ENCODE results near the gene PLEKHA5. TPM values are rescaled to one million over a fixed set of nuclear protein-coding genes. Genes with fewer than 3 reads are reported as not detected.

Gene PLEKHA5, protein sequence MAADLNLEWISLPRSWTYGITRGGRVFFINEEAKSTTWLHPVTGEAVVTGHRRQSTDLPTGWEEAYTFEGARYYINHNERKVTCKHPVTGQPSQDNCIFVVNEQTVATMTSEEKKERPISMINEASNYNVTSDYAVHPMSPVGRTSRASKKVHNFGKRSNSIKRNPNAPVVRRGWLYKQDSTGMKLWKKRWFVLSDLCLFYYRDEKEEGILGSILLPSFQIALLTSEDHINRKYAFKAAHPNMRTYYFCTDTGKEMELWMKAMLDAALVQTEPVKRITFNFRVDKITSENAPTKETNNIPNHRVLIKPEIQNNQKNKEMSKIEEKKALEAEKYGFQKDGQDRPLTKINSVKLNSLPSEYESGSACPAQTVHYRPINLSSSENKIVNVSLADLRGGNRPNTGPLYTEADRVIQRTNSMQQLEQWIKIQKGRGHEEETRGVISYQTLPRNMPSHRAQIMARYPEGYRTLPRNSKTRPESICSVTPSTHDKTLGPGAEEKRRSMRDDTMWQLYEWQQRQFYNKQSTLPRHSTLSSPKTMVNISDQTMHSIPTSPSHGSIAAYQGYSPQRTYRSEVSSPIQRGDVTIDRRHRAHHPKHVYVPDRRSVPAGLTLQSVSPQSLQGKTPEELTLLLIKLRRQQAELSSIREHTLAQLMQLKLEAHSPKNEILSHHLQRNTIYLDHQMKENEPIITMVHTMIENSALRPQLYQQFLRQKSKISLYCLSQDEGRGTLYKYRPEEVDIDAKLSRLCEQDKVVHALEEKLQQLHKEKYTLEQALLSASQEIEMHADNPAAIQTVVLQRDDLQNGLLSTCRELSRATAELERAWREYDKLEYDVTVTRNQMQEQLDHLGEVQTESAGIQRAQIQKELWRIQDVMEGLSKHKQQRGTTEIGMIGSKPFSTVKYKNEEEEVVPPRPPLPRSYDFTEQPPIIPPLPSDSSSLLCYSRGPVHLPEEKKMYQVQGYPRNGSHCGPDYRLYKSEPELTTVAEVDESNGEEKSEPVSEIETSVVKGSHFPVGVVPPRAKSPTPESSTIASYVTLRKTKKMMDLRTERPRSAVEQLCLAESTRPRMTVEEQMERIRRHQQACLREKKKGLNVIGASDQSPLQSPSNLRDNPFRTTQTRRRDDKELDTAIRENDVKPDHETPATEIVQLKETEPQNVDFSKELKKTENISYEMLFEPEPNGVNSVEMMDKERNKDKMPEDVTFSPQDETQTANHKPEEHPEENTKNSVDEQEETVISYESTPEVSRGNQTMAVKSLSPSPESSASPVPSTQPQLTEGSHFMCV
- 30.2 TPM for total RNA-seq (ENCODE audit: unreplicated experiment)
- long read RNA-seq, partial matches to known transcripts, result 11 of 12 reads
- long read RNA-seq, other reads (novel, unspliced or antisense), result 1 of 12 reads

- Mint-ChIP-seq H3K9me3 (ENCODE audit: unreplicated experiment) (no peaks in the 10 kb centered on the region), H3K36me3 (ENCODE audit: low read depth, unreplicated experiment) (peaks cover 13% of the 10 kb centered on the region), H3K27ac (ENCODE audit: unreplicated experiment) (peak within 1 kb of the TSS; percentile 74), H3K27me3 (ENCODE audit: unreplicated experiment) (peaks cover 5% of the 10 kb centered on the region), H3K4me3 (ENCODE audit: unreplicated experiment) (peak within 1 kb of the TSS; percentile 98), H3K4me1 (ENCODE audit: unreplicated experiment) (peaks cover 18% of the 10 kb centered on the region)
- TF ChIP-seq CTCF (IDR thresholded peaks at IDR 0.05; ENCODE audit: unreplicated experiment), result no peak
- DNase-seq (ENCODE audit: low spot score), result peak; percentile 76
Observed at GRCh38 chr12:19129486-19130223, at the start of gene PLEKHA5. Gene PLEKHA5, plus strand, starts transcription at chr12:19129733. Its CDS starts 67 bp downstream, at chr12:19129800.

DNA sequence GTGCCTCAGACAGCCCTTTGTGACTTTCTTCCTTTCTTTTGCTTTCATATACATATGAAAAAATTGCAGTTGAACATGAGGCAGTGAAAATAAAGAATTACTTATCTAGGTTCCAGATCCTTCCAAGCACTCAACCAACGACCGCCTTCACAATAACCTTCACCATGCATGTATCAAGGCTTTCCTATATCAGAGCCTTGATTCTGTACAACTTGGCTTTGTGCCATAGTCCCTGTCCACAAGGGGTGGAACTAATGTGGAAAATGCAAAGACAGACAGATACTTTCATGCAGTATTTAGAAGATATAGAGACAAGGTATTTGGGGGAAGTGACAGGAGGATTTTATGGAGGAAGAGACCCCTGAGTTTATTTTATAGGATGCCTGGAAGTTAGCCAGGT lies 48.6 kb upstream of the PLEKHA5 start:
- TF ChIP-seq CTCF (IDR thresholded peaks at IDR 0.05; ENCODE audit: unreplicated experiment), result no peak
- H3K36me3 Mint-ChIP-seq (ENCODE audit: low read depth, unreplicated experiment), result no peaks in the 10 kb centered on the region
- no peak for DNase-seq (ENCODE audit: low spot score)
- H3K9me3 Mint-ChIP-seq (ENCODE audit: unreplicated experiment), result no peaks in the 10 kb centered on the region
- H3K4me1 Mint-ChIP-seq (ENCODE audit: unreplicated experiment), result no peaks in the 10 kb centered on the region
- no peak overlapping the region for H3K4me3 Mint-ChIP-seq (ENCODE audit: unreplicated experiment)
- H3K27me3 Mint-ChIP-seq (ENCODE audit: unreplicated experiment), result no peaks in the 10 kb centered on the region
- no peak overlapping the region for H3K27ac Mint-ChIP-seq (ENCODE audit: unreplicated experiment)

GRCh38 chr12:19082365-19082911 lies 47.1 kb upstream of the PLEKHA5 start:
- no peak for DNase-seq (ENCODE audit: low spot score)
- Mint-ChIP-seq H3K9me3 (ENCODE audit: unreplicated experiment) (no peaks in the 10 kb centered on the region), H3K4me1 (ENCODE audit: unreplicated experiment) (no peaks in the 10 kb centered on the region), H3K4me3 (ENCODE audit: unreplicated experiment) (no peak overlapping the region), H3K27me3 (ENCODE audit: unreplicated experiment) (no peaks in the 10 kb centered on the region), H3K36me3 (ENCODE audit: low read depth, unreplicated experiment) (no peaks in the 10 kb centered on the region), H3K27ac (ENCODE audit: unreplicated experiment) (no peak overlapping the region)
- no peak for TF ChIP-seq CTCF (IDR thresholded peaks at IDR 0.05; ENCODE audit: unreplicated experiment)

- Mint-ChIP-seq H3K27me3 (ENCODE audit: unreplicated experiment) (no peaks in the 10 kb centered on the region), H3K27ac (ENCODE audit: unreplicated experiment) (no peak overlapping the region), H3K4me3 (ENCODE audit: unreplicated experiment) (no peak overlapping the region), H3K4me1 (ENCODE audit: unreplicated experiment) (no peaks in the 10 kb centered on the region), H3K9me3 (ENCODE audit: unreplicated experiment) (no peaks in the 10 kb centered on the region), H3K36me3 (ENCODE audit: low read depth, unreplicated experiment) (no peaks in the 10 kb centered on the region)
- DNase-seq (ENCODE audit: low spot score), result no peak
- TF ChIP-seq CTCF (IDR thresholded peaks at IDR 0.05; ENCODE audit: unreplicated experiment), result no peak
Observed at GRCh38 chr12:19084547-19084946, 45.0 kb upstream of the PLEKHA5 start.

Measured in endothelial cell (in vitro differentiated cells).